Kasumi-1 (cell line): ENCODE data around the gene PPP4R4.
"Not testable (repeated sequence)": the region's sequence is repeated elsewhere in the genome, so short reads cannot be mapped to it uniquely, and the experiment has no call there.

ENCODE experiments used
- DNase-seq, 2 experiments: peaks; one replicate each; lab custom pipeline; 2025; lab: John Stamatoyannopoulos, UW

Gene PPP4R4

GRCh38 chr14:94269156-94269555 lies 95.0 kb downstream of the PPP4R4 start:
- no peak for DNase-seq

DNA sequence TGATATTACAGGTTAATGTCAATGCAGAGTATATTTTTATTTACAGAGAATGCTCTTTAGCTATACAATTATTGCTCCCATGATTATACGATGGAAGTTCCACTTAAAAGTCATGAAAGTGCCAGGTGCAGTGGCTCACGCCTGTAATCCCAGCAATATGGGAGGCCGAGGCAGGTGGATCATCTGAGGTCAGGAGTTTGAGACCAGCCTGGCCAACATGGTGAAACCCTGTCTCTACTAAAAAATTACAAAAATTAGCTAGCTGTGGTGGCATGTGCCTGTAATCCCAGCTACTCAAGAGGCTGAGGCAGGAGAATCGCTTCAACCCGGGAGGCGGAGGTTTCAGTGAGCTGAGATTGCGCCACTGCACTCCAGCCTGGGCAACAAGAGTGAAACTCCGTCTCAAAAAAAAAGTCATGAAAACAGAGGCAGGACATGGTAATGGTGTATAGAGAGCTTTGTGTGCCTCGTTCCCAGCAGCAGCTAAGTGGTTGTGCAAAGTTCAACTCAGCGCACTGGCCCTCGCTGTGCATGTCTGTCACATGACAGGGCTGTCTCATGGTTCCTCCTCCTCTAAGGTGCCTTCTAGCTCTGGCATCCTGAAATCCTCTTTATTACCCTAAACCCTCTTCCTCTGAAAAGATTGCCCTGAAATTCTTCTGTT lies 102.9 kb downstream of the PPP4R4 start:
- not testable (repeated sequence) for DNase-seq

DNA sequence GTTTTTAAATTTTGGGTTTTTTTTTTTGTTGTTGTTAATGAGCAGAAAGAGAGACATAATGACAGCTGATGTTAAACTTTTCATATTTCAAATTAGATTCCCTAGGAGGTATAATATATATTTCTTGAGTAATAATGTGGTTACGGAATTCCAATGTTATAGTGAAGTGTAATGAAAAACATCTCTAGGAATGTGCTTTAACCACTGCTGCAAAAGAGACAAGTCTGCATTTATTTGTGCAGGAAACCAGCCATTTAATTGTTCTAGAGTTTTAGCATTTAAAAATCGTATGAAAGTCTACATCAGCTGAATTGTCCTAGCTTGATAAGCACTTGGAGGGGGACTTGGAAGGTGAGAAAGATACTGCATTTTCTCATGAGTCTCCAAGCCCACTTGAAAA lies 104.6 kb downstream of the PPP4R4 start:
- DNase-seq = no peak

GRCh38 chr14:94282991-94283723 lies 109.0 kb downstream of the PPP4R4 start:
- no peak for DNase-seq

DNA sequence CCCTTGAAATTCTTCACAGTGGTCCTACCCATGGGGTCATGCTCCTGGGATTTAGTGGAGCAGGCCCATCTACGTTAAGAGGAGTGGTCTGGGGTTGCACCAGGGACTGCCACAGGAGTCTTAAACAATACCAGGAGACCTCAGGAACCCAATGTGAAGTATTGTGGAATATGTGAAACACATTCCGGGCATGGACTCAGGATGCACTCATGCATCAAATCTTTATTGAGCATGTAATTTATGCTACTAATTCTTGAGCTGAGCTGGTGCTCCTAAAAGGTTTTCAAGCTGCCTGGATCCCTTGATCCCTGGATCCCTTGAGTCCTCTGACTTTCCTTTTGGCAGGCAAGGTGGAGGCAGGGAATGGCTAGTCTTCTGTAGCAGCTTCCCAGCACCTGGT lies 110.1 kb downstream of the PPP4R4 start:
- DNase-seq = no peak

GRCh38 chr14:94285158-94285557 lies 111.0 kb downstream of the PPP4R4 start:
- DNase-seq = no peak

DNA sequence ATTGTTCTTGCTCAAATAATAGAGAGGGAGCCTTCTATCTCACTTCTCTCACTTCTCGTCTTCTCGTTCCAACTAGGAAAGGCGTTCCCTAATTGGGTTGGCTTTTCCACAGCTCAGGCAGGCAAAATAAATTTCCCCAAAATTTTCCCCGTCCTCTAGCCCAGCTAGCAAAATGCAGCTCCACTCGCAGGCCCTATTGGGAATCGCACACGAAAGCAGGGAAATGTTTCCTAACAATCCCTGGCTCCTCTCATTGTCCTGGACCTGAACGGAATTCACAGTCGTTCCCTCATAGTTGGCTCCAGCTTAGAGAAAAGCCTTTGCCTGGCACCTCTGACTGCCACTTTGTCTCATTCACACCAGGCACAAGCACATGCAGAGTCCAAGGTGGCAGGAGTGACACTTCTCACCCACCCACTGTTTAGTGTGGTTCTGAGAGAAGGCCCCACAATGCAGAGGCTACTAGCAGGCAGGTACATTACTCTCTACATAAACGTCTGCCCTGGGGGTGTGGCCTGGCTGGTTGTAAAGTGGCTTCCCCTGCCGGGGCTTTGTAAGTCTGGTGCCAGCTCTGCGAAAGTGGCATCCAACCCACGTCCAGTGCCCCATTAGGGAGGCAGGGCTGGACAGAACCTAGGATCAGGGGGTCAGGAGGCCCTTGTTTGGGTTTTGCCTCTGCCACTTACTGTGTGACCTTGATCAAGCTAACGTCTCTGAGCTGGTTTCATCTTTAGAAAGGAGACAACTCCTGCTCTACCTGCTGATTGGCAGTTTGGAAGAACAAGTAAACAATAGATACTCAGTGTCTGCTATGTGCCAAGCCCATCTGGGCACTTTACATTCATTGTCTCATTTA lies 114.7 kb downstream of the PPP4R4 start:
- no peak for DNase-seq

- DNase-seq = no peak
Observed at GRCh38 chr14:94290197-94290596, 116.1 kb downstream of the PPP4R4 start.

DNA sequence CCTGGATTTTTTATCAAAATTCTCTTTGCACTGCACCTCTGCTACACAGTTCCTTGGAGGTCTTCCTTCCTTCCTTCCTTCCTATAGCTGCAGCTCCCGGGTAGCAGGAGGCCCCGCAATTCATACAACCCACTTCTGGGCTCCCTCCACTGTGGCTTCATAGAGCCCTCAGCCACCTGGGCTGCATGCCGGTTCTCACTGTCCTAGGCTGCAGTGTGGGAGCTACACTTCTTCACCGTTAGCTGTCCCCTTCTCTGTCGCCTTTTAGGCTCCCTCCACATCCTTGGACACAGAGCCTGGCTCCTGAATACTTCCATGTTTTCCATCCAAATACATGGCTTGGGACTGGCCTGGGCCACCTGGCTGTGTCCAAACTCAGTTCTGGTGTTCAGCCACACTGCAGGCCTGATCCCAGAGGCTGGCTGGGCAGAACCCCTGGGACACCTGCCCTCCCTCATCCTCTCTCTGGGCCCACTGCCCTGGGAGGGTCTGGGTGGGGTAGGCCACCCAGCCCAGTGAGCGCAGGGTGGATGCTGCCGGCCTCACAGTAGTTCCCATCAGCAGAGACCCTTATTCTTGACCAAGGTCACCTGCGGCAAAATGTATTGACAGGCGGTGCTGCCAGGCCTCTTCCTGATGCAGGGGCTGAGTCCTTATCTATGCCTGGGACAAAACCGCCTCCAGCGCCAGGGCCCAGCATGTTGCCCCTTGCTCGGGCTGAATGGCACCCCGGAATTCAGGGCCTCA lies 117.2 kb downstream of the PPP4R4 start:
- no peak for DNase-seq

GRCh38 chr14:94291906-94292525 lies 117.9 kb downstream of the PPP4R4 start:
- DNase-seq = no peak

DNA sequence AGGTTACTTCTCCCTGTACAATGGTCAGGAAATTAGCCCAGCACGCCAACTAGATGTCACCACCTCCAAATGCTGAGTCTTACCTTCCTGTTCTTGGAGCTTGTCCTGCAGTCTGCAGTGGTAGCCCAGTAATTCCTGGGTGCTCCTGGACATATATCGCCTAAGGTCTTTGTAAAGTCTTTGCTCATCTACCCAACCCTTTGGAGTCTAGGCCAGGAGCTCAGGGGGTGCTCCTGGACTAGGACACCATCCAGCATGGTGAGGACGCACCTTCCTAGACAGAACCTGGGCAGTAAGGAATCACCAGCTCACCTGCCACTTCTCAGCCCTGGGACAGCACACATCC lies 118.4 kb downstream of the PPP4R4 start:
- no peak for DNase-seq

DNA sequence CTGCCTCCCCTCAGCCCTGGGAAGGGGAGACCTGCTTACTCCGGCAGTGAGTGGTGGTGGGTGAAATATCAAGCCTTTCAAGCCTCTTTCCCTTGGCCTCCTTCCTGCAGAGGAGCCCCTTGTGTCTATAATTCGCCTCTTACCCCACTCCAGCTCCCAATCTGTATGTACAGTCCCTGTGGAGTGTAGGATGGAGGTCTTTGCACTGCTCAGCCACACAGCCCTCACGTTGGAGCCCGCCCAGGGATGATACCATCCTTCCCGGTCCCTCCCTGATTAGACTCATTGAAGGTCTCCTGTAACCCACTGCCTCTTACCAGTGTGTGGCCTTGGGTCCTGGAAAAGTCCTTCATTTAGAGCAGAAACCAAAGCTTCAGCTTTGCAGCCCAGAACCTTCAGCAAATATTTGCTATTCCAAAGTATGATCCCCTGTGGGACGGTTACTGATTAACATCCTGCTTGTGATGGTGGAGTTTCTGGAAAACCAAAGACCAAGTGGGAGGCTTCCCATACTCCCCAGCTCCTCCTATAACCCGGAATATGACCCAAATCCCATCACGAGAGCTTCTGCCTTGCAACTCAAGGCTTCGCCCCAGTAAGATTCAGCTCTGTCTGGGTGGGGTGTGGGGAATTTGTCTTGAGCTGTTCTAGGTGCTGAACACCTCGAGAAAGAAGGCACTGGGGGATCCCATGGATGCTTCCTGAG lies 118.9 kb downstream of the PPP4R4 start, which contains the start of gene SERPINA10:
SERPINA10 (minus strand) TSS at position 397 of the 706 bp plus-strand sequence. CDS start 2,675 bp downstream, outside the sequence.
- no peak for DNase-seq

- no peak for DNase-seq
Observed at GRCh38 chr14:94293578-94293924, 119.4 kb downstream of the PPP4R4 start.

GRCh38 chr14:94295360-94296180 lies 121.4 kb downstream of the PPP4R4 start:
- no peak for DNase-seq

GRCh38 chr14:94296181-94296545 lies 122.0 kb downstream of the PPP4R4 start:
- DNase-seq = not testable (repeated sequence)

- no peak for DNase-seq
Observed at GRCh38 chr14:94298130-94298529, 124.0 kb downstream of the PPP4R4 start.

DNA sequence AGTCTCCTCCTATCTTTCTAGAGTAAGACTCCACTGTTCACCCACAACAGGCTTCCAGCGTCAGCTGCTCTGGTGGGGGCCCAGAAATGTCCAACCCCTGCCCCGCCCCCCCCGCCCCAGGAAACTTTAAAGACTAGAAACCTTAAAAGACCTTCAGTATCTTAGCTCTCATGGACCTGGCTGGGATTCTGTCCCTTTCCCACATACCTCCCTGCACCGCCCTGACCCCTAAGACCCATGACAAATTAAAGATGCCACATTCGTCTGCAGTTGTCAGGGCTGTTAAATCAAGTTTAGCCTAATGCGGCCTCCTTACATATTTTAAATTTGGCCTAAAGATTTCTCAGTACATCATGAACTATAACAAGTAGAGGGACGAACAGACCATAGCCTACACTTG lies 129.0 kb downstream of the PPP4R4 start:
- DNase-seq = no peak

DNA sequence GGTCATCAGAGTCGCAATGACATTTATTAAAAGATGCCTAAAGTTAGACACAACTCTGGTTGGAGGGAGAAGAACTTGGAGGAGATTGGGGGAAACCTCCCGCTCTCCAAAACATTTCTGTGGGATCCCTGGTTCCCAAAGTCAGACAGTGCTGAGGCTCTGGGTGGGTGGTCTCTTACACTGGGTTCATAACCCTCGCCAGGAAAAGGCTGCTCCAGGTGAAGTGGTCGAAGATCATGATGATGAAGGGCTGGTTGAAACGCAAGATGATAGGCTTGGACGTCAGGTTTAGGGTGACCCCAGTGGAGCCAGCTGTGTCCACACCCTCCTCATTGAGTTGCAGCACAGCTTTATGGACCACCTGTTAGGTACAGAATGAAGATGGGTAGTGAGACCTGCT lies 130.1 kb downstream of the PPP4R4 start:
- no peak for DNase-seq

GRCh38 chr14:94305620-94306019 lies 131.5 kb downstream of the PPP4R4 start:
- DNase-seq = no peak
